CD4-positive, alpha-beta T cell (primary cell): ENCODE results near the gene WNT8B. TPM values are rescaled to one million over a fixed set of nuclear protein-coding genes. Genes with fewer than 3 reads are reported as not detected.

ENCODE experiments used
- ATAC-seq: fragments of 200-7000 bp; cut with Tn5 transposase; one replicate; pipeline ENCODE4 v1.10.0; 2022; ENCODE audit warnings: mild to moderate bottlenecking; ENCODE audit not compliant: poor library complexity
- CTCF ChIA-PET: fragments of 350-600 bp; sonication (Branson Sonifier 250); formaldehyde crosslinking; loops from one replicate; lab custom pipeline; 2021; ENCODE audit warnings: antibody characterized with exemption, inconsistent platforms; lab: Charles Lee
- POLR2A ChIA-PET: fragments of 350-600 bp; sonication (Branson Sonifier 250); formaldehyde crosslinking; loops from one replicate; lab custom pipeline; 2021; ENCODE audit warnings: antibody characterized with exemption, inconsistent platforms; lab: Charles Lee
- DNase-seq, 14 experiments: peaks; one replicate each; pipeline ENCODE4 v3.0.0-alpha.2; 2013 to 2020; ENCODE audit warnings: mixed read lengths in 2 of 14
- H3K27ac ChIP-seq, 2 donors: one replicate each; pipeline versions ENCODE4 v1.5.1 to v1.7.0; 2013; ENCODE audit warnings: low read length in 2 of 2, low read depth in 1 of 2, mild to moderate bottlenecking in 1 of 2
- H3K27me3 ChIP-seq, 2 experiments: 1 replicate in 1 of 2; 2 replicates in 1 of 2; pipeline versions ENCODE4 v1.6.1 to v1.7.0; 2013; ENCODE audit warnings: low read length in 2 of 2, control low read depth in 1 of 2, mild to moderate bottlenecking in 1 of 2, moderate library complexity in 1 of 2; ENCODE audit not compliant: insufficient read depth in 2 of 2, control insufficient read depth in 1 of 2
- H3K36me3 ChIP-seq: one replicate; pipeline ENCODE4 v1.6.1; 2013; ENCODE audit warnings: low read length, control low read depth; ENCODE audit not compliant: insufficient read depth
- H3K4me1 ChIP-seq: one replicate; pipeline ENCODE4 v1.6.1; 2013; ENCODE audit warnings: low read length, control low read depth; ENCODE audit not compliant: insufficient read depth
- H3K4me3 ChIP-seq: one replicate; pipeline ENCODE4 v1.5.1; 2013; ENCODE audit warnings: mild to moderate bottlenecking, low read length, moderate library complexity
- H3K9me3 ChIP-seq, 2 experiments: 1 replicate in 1 of 2; 2 replicates in 1 of 2; pipeline versions ENCODE4 v1.6.1 to v1.7.0; 2013; ENCODE audit warnings: low read length in 2 of 2, mild to moderate bottlenecking in 2 of 2, control low read depth in 1 of 2, moderate library complexity in 1 of 2; ENCODE audit not compliant: control insufficient read depth in 1 of 2, insufficient read depth in 1 of 2
- H3K27ac Mint-ChIP-seq: one replicate; pipeline ENCODE4 v1.8.0; 2020; ENCODE audit warnings: mixed read lengths
- H3K27me3 Mint-ChIP-seq: one replicate; pipeline ENCODE4 v1.8.0; 2021; ENCODE audit warnings: mixed read lengths
- H3K36me3 Mint-ChIP-seq: one replicate; pipeline ENCODE4 v1.8.0; 2021; ENCODE audit warnings: low read depth, mixed read lengths
- H3K4me1 Mint-ChIP-seq: one replicate; pipeline ENCODE4 v1.8.0; 2021; ENCODE audit warnings: low read depth, mixed read lengths
- H3K4me3 Mint-ChIP-seq: one replicate; pipeline ENCODE4 v1.8.0; 2020; ENCODE audit warnings: mild to moderate bottlenecking, mixed read lengths
- H3K9me3 Mint-ChIP-seq: one replicate; pipeline ENCODE4 v1.8.0; 2020; ENCODE audit warnings: mixed read lengths
- intact Hi-C, 2 experiments: fragments of 100-400 bp; cut with DNase I in 1 of 2; cut with micrococcal nuclease in 1 of 2; formaldehyde crosslinking; loops; one replicate each; pipeline versions ENCODE4 v1.15.1 to v1.9.0; 2023 to 2025; cut with DNase I, micrococcal nuclease
- total RNA-seq, 174 experiments: library from RNA in 2 of 174; stranded (reverse) in 2 of 174; gene quantifications; one replicate each; pipeline ENCODE4 v1.2.3 and lab custom pipeline; 2021 to 2026
- TF ChIP-seq, protein P1 (sequence below): fragments of 200-600 bp; IDR thresholded peaks from one replicate; pipeline ENCODE4 v1.8.0; 2022; ENCODE audit warnings: antibody characterized with exemption, mild to moderate bottlenecking

WNT8B gene
- total RNA-seq, 2 experiments from 2014 or later = not detected

DNA sequence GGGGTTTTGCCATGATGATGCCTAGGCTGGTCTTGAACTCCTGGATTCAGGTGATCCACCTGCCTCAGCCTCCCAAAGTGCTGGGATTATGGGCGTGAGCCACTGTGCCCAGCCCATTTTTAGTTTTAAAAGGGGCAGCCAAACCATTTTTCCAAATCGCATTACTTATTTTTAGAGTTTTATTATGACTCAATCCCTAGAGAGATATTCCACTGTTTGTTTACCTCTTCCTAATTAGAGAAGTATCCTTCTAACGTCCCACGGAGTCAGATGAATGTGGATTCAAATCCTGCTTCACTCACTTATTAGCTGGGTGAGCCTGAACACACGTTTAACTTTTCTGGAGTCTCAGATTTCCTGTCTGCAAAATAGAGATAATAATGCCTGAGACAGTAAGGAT, 15.2 kb downstream of the WNT8B start:
- H3K9me3 Mint-ChIP-seq = no peaks in the 10 kb centered on the region
- H3K36me3 Mint-ChIP-seq = no peaks in the 10 kb centered on the region
- TF ChIP-seq, protein P1, sequence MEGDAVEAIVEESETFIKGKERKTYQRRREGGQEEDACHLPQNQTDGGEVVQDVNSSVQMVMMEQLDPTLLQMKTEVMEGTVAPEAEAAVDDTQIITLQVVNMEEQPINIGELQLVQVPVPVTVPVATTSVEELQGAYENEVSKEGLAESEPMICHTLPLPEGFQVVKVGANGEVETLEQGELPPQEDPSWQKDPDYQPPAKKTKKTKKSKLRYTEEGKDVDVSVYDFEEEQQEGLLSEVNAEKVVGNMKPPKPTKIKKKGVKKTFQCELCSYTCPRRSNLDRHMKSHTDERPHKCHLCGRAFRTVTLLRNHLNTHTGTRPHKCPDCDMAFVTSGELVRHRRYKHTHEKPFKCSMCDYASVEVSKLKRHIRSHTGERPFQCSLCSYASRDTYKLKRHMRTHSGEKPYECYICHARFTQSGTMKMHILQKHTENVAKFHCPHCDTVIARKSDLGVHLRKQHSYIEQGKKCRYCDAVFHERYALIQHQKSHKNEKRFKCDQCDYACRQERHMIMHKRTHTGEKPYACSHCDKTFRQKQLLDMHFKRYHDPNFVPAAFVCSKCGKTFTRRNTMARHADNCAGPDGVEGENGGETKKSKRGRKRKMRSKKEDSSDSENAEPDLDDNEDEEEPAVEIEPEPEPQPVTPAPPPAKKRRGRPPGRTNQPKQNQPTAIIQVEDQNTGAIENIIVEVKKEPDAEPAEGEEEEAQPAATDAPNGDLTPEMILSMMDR = no peak
- no peak overlapping the region for H3K27ac Mint-ChIP-seq
- H3K27me3 ChIP-seq = peaks cover 17 to 22% of the 10 kb centered on the region in 2 experiments
- peaks cover 32% of the 10 kb centered on the region for H3K27me3 Mint-ChIP-seq
- ChIA-PET POLR2A (no interaction called here), CTCF (no interaction called here)
- H3K27ac ChIP-seq = no peak overlapping the region
- intact Hi-C loops = loop anchor here in 1 of 2 experiments (5.0 kb wide), 1 partner anchor 41 kb away; no protein-coding TSS in a partner anchor
- H3K36me3 ChIP-seq = no peaks in the 10 kb centered on the region
- H3K4me1 Mint-ChIP-seq = peaks cover 11% of the 10 kb centered on the region
- H3K4me3 Mint-ChIP-seq = no peak overlapping the region
- H3K9me3 ChIP-seq = no peaks in the 10 kb centered on the region
- DNase-seq (no peak), ATAC-seq (no peak)
- no peak overlapping the region for H3K4me3 ChIP-seq
- H3K4me1 ChIP-seq = peaks cover 16% of the 10 kb centered on the region

DNA sequence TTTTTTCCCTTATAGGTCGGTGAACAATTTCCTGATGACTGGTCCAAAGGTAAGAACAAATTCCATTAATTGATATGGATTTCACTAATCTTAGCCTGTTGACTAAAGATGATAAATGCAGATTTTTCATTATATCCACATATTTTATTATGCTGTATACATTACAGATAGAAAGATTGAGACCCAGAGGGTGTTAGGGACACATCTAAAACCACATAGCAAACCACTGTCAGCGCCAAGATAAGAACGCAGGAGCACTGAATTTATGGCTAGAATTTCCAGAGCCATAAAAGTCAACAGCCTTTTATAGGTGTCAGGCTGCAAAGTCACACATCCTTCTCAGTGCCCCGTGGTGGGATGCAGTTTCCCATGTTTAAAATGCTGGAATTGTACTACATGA, 16.2 kb downstream of the WNT8B start:
- intact Hi-C loops = loop anchor here in 1 of 2 experiments (5.0 kb wide), 1 partner anchor 42 kb away; no protein-coding TSS in a partner anchor
- H3K27ac ChIP-seq = no peak overlapping the region
- CTCF ChIA-PET = no interaction called here
- Mint-ChIP-seq H3K4me1 (peaks cover 13% of the 10 kb centered on the region), H3K4me3 (no peak overlapping the region), H3K36me3 (no peaks in the 10 kb centered on the region), H3K9me3 (no peaks in the 10 kb centered on the region), H3K27ac (no peak overlapping the region), H3K27me3 (peaks cover 32% of the 10 kb centered on the region)
- H3K36me3 ChIP-seq = no peaks in the 10 kb centered on the region
- no peak for DNase-seq
- peaks cover 17 to 22% of the 10 kb centered on the region in 2 experiments for H3K27me3 ChIP-seq
- TF ChIP-seq, protein P1 = no peak
- POLR2A ChIA-PET = no interaction called here
- no peak for ATAC-seq
- peaks cover 17% of the 10 kb centered on the region for H3K4me1 ChIP-seq
- no peak overlapping the region for H3K4me3 ChIP-seq
- no peaks in the 10 kb centered on the region for H3K9me3 ChIP-seq

DNA sequence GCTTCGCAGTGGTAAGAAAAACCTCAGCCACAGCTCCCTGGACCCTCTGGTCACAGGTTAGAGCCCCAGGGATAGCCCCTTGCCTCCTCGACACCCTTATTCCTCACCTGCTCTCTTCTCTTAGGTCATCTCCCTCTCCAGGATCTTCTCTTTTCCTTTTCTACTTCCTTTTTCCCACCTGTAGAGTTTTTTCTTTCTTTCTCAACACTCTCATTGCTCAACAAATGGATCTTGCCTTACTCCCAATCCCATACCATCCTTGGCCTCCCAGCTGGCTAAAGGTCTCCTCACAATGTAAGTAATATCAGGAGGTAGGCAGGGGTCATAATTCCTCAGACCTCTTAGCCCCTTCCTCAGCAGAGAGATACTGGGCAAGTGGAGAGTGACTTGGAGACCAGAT, 17.2 kb downstream of the WNT8B start:
- ChIA-PET POLR2A (interaction anchor here (3.2 kb wide), 1 partner anchor 29 kb away, joined by 14 read pairs; no protein-coding TSS in a partner anchor), CTCF (interaction anchor here (0.6 kb wide), 1 partner anchor 30 kb away, joined by 3 read pairs; no protein-coding TSS in a partner anchor)
- Mint-ChIP-seq H3K27ac (no peak overlapping the region), H3K27me3 (peaks cover 32% of the 10 kb centered on the region), H3K9me3 (no peaks in the 10 kb centered on the region), H3K4me1 (peaks cover 13% of the 10 kb centered on the region), H3K4me3 (no peak overlapping the region), H3K36me3 (no peaks in the 10 kb centered on the region)
- peaks cover 17% of the 10 kb centered on the region for H3K4me1 ChIP-seq
- no peaks in the 10 kb centered on the region for H3K36me3 ChIP-seq
- ATAC-seq = no peak
- H3K27me3 ChIP-seq = peaks cover 17 to 22% of the 10 kb centered on the region in 2 experiments
- H3K9me3 ChIP-seq = no peaks in the 10 kb centered on the region
- no peak overlapping the region for H3K4me3 ChIP-seq
- H3K27ac ChIP-seq = no peak overlapping the region
- intact Hi-C loops = no loop called here
- DNase-seq = no peak
- TF ChIP-seq, protein P1 = no peak
